Ammon's horn (tissue), 1 donor: Measurements from ENCODE around the gene NUDT3.
A peak's percentile ranks its signal among the peaks of the same experiment; 100 is the strongest.
"Not testable (repeated sequence)": the region's sequence is repeated elsewhere in the genome, so short reads cannot be mapped to it uniquely, and the experiment has no call there.

ENCODE experiments used
- DNase-seq: peaks from one replicate; pipeline ENCODE4 v3.0.0-alpha.2; 2016; ENCODE audit warnings: low spot score

NUDT3 gene

DNA sequence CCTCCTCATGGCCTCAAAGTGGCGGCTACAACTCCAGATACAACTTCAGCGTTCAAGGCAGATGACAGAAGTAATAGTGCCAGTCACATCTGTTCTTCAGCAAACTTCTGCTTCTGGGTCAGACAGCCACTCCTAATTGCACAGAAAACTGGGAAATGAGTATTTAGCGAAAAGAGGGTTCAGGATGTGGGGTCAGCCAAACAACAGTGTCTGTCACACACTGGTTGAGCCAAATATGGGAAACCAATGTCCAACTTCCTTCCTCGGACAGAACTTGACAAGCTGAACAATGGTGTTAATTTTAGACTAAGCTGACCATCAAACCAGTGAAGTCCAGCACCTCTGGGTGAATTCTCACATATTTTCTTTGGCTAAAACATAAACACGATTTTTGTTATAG, 22.1 kb downstream of the NUDT3 start:
- peak; percentile 80 for DNase-seq

DNA sequence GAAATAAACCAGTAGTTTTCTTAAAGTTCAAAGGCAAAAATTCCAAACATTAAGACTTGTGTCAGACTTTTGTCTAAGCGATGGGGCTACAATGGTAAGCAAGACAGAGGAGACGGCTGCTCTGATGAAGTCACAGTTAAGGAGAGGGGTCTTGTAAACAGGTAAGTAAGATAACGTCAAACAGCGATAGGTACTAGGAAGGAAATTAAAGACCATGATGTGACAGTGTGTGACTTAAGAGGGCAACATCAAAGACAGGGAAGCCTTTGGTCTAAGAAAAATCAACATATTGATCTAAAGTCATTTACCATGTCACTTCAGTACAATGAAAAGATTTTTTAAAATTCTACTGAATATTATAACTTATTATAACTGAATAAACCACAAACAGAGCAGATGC, 23.1 kb downstream of the NUDT3 start:
- no peak for DNase-seq

DNA sequence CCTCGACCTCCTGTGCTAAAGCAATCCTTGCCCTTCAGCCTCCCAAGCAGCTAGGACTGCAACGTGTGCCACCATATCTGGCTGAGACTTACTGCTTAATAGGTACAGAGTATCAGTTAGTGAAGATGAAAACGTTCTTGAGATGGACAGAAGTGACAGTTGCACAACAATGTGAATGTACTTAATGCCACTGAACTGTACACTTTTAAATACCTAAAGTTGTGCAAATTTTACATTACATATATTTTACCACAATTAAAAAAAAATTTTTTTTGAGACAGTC, 25.9 kb downstream of the NUDT3 start:
- no peak for DNase-seq

DNA sequence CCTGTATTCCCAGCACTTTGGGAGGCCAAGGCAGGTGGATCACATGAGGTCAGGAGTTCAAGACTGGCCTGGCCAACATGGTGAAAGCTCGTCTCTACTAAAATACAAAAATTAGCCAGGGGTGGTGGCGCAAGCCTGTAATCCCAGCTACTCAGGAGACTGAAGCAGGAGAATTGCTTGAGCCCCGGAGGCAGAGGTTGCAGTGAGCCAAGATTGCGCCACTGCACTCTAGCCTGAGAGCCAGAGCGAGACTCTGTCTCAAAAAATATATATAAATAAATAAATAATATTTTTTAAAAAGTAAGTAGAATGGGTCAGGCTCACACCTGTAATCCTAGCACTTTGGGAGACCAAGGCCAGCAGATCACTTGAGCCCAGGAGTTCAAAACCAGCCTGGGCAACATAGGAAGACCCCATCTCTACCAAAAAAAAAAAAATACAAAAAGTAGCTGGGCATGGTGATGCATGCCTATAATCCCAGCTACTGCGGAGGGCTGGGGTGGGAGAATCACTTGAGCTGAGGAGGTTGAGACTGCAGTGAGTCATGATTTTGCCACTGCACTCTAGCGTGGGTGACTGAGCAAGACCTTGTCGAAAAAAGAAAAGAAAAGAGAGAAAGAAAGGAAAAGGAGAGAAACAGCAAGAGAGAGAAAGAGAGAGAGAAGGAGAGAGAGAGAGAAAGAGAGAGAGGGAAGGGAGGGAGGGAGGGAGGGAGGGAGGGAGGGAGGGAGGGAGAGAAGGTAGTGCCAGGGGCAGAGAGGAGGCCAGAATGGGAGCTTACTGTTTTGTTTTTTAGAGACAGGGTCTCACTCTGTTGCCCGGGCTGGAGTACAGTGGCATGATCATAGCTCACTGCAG, 26.5 kb downstream of the NUDT3 start:
- DNase-seq = peak; percentile 43

DNA sequence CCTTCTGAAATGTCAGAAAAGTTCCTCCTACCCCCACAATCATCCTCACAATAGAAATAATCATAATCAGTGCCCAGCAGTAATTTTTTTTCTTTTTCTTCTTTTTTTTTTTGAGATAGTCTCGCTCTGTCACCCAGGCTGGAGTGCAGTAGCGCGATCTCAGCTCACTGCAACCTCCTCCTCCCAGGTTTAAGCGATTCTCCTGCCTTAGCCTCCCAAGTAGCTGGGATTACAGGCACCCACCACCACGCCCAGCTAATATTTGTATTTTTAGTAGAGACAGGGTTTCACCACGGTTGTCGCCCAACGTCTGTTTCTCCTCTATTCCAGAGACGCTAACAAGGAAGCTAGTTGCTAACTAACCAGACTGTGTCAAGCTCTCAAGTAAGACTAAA, 28.8 kb downstream of the NUDT3 start:
- not testable (repeated sequence) for DNase-seq

DNA sequence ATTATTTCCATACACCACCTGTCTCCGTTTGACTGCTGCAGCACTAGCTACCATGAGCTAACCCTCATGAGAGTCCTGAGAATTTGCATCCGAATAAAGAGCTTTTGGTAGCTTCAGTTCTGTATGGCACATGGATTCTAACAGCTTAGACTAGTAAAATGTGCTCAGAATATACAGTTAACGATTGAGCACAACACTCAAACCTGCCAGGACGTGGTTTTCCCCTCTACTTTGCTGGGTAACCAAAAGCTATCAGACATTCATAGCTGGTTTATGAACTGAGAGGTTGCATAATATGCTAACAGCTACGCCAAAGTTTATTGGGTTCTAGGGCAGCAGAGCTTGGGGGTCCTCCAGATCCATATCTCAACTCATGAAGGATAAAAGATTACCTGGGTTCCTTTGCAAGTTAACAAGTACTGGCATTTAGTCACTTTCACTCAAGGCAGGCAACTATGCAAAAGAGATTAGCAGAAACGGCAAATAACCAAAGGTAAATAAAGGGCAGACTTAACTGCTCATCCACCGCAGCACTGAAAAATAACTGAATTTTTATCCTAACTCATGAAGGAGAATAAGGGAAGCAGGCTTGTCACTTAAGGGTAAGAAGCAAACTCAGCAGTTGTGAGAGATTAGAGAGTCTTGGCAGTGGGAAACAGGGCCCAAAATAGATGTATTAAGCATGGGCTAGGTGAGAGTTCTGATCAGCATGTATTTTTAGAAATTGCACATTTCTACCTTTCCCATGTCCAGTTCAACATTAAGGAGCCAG, 29.4 kb downstream of the NUDT3 start:
- DNase-seq = peak; percentile 24

DNA sequence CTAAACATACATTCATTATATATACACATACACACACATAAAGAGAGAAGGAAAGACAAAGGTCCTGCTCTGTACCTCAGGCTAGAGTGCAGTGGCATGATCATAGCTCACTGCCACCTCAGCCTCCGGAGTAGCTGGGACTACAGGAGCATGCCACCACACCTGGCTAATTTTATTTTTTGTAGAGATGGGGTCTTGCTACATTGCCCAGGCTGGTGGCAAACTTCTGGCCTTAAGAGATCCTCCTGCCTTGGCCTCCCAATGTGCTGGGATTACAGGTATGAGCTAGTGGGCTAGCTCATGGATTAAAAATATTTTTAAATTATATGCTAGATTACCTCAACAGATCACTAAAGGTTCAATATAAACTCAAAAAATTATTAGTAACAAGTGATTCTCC, 30.3 kb downstream of the NUDT3 start:
- DNase-seq = no peak

DNA sequence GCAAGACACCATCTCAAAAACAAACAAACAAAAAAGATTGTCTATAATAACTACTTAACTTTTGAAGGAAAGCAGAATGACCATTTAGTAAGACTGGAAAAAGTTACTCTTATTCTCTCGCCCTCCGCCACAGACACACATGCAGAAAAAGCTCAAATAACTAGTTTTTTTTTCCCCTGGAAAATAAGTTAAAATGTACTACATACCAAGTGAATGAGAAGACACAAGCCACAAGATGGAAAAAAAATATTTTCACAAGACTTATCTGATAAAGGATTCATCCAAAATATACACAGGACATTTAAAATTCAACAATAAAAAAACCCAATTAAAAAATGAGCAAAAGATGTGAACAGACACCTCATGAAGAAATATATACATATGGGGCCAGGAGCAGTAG, 31.9 kb downstream of the NUDT3 start:
- no peak for DNase-seq

DNA sequence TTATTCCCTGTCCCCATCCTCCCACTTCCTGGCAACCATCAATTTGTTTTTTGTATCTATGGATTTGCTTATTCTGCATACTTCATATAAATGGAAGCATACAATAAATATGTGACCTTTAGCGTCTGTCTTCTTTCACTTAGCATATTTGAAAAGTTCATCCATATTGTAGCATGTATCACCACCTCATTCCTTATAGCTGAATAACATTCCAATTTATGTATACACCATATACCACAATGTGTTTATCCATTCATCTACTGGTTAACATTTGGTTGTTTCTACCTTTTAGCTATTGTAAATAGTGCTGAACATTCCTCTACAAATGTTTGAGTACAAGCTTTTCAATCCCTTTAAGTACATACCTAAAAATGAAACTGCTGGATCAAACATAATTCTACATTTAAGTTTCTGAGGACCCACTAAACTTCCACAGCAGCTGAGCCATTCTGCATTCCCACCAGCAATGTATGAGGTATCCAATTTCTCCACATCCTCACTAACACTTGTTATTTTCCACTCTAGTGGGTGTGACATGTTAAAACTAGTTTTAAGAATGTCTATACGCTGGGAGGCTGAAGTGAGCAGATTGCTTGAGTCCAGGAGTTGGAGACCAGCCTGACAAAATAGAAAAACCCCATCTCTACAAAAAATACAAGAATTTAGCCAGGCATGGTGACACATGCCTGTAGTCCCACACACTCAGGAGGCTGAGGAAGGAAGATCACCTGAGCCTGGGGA, 32.9 kb downstream of the NUDT3 start:
- DNase-seq = no peak

DNA sequence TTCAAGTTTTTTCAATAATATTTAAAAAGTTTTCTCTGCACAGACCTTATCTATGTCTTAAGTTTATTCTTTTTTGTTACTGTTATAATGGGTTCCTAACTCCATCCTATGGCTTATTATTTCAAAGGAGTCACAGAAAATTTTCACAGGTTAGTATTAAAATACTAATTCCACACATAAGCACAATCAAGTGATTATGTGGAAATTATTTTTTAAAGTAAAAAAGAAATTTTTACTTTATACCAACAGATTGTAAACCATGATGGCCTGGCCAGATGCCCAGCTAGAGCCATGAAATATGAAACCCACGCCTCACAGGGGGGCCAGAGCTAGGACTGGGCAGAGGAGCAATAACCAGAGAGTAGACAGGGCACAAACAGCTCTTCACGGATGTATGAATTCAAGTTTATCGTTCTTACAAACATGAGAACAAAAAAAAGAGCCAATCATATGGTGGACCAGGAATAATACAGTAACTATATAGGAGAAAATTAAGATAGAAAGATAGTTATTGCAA, 34.0 kb downstream of the NUDT3 start:
- DNase-seq = no peak

DNA sequence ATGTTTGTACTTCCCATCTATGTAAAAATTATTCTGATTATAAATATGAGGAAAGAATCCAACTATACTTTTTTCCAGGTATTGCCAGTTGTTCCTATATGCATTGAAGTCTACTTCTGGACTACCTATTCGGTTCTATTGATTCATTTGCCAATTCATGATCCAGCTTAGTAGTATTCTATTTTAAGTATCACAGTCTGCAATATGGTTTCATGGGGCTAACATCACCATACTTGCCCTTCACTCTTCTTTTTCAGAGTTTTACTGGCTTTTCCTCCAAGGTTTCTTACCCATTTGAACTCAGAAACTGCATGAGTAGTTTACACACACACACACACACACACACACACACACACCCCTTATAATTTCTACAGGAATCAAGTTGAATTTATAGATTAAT, 34.5 kb downstream of the NUDT3 start:
- DNase-seq = no peak

DNA sequence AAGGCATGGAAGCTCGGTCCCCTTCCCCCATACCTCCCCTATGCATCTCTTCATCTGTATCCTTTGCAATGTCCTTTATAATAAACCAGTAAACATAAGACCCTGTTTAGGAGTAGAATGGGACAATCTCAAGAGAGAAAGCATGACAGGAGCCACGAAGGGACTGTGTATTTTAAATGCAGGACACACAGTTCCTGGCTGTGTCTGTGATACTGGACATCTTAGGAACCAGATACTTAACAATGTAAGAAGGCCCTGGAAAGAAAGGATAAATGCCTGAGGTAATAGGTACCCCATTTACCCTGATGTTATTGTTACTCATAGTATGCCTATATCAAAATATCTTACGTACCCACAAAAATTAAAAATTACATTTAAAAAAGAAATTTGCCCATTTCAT, 36.6 kb downstream of the NUDT3 start:
- DNase-seq = no peak

DNA sequence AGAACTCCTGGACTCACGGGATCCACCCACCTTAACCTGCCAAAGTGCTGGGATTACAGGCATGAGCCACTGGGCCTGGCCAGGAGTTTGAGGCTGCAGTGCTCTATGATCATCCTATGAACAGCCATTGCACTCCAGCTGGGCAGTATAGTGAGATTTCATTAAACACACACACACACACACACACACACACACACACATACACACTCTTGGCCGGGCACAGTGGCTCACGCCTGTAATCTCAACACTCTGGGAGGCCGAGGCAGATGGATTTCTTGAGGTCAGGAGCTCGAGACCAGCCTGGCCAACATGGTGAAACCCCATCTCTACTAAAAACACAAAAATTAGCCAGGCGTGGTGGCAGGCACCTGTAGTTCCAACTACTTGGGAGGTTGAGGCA, 38.2 kb downstream of the NUDT3 start:
- not testable (repeated sequence) for DNase-seq

DNA sequence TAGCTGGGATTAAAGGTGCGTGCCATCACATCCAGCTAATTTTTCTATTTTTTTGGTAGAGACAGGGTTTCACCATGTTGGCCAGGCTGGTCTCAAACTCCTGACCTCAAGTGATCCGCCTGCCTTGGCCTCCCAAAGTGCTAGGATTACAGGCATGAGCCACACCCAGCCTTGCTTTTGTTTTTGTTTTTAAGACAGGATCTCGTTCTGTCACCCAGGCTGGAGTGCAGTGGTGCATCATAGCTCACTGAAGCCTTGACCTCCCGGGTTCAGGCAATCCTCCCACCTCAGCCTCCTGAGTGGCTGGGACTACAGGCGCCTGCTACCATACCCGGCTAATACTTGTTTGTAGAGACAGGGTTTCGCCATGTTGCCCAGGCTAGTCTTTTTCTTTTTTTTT, 38.9 kb downstream of the NUDT3 start:
- DNase-seq = not testable (repeated sequence)

DNA sequence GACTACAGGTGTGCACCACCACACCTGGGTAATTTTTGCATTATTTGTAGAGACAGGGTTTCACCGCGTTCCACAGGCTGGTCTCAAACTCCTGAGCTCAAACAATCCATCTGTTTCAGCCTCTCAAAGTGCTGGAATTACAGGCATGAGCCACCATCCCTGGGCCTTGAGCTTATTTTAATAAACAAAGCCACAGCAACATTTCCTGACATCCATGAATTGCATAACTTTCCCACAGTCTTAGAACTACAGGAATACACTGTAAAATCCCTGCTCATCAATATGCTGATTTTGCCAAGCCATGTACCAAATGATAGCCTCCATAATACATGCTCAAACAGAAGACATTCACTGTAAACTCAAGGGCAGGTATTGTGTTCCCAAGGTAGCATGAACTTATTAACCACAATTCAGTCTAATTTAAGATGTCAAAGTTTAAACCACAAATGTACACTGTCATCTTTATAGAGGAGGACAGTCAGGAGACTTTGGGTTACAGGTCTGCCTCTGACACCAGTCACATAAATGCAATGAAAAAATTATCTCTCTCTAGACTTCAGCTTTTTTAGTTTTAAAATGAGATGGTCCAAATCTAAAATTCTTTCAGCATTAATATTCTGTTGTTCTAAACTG, 40.0 kb downstream of the NUDT3 start:
- DNase-seq = no peak

DNA sequence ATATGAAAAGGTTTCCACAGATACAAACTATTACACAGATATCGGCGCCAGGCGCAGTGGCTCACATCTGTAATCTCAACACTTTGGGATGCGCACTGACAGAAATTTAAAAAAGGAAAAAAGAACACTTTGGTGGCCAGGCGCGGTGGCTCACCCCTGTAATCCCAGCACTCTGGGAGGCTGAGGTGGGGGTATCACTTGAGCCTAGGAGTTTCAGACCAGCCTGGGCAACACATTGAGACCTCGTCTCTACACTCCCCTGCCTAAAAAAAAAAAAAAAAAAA, 41.6 kb downstream of the NUDT3 start:
- no peak for DNase-seq

DNA sequence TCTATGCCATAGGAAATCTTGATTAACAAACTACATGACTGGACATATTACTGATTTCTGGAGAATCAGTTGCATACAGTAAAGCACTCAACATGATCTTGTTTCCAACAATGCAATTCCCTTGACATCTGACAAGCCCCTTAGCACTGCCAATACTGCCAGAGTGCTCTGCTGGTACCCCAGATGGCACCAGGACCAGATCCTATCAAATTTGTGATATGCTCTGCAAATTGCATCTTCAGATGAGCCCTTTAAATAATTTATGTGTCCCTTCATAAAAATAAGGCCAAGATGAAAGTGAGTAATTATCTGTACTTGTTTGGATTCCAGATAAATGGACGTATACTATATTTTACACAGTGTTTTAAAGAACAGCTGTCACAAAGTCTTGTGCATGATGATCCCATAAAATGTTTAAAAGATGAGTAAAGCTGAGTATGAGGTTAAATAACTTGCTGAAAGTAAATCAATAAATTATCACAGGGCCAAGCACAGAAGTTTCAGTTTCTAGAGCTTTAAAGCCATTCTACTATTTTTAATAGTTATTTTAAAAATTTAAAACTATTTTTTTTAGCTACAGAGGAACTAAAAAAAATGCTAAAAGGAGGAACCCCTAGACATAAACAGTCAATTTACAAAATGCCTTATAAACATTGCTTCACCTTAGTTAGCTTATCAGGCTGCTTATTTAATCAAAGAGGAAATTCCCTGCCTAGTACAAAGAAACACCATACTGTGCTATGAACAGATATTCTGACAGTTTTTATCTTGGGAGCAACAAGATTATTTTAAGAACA, 42.1 kb downstream of the NUDT3 start:
- no peak for DNase-seq

DNA sequence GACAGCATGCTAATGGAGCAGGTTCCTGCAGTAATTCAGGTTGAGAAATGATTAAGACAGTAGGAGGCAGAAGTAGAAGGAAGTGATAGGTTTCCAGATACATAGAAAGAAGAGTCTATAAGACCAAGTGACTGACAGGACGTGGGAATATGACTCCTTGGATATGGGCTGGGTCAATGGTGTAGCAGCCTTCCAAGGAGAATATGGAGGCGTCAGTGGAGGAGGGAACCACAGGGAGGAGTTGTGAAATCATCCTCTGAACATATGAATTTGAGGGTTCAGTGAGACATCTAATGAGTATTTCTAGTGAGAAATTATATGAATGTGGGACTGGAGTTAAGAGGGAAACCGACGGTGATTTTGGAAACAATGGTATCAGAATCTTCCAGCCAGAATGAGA, 43.3 kb downstream of the NUDT3 start:
- no peak for DNase-seq

DNA sequence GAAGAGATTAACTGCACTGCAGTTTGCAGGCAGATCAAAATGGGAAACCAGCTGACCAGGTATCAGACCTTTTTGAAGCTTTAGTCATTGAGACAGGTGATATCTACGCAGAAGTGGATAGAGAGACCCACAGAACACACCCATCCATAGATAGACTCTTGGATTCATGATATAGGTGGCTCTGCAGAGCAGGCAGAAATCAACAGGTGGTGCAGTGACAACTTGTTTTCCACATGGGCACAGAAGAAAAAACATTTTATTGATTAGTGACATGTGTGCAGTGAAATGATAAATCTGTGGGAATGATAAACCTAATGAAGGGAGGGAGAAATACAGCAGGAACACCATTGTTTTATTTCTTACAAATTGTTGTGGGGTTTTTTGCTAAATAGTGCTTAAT, 45.2 kb downstream of the NUDT3 start:
- no peak for DNase-seq

DNA sequence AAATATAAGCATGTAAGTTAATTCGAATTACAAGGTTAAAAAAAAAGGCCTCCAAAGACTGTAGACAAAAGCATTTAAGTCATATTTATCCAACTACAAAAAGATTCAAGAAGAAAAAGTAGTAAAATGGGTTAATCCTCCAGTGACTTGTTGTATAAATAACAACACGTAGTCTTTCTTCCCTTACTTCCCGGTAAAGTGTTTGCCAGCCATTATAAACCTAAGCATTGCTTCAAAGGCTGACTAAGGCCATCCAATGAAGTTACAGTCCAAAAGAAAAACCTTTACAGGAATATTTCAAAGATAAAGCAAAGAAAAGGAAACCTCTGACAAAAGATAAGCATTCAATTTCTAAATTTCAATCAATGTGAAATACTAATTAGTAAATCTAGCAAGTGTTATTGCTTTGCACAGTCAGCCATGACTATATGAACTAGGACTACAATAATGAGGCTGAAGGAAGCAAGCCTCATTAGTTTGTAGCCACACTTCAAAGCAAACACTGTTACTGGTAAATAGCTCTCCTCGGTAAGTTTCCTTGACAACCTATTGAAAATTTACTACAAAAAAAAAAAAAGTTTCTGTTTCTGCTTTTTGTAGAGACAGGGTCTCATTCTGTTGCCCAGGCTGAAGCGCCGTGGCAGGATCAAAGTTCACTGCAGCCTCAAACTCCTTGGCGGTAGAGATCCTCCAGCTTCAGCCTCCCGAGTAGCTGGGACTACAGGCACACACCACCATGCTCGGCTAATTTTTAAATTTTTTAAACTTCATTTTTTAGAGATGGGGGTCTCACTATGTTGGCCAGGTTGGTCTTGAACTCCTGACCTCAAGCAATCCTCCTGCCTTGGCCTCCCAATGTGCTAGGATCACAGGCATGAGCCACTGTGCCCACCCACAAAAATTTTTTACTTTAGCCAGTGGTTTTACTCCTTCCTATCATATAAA, 46.0 kb downstream of the NUDT3 start:
- DNase-seq = no peak

DNA sequence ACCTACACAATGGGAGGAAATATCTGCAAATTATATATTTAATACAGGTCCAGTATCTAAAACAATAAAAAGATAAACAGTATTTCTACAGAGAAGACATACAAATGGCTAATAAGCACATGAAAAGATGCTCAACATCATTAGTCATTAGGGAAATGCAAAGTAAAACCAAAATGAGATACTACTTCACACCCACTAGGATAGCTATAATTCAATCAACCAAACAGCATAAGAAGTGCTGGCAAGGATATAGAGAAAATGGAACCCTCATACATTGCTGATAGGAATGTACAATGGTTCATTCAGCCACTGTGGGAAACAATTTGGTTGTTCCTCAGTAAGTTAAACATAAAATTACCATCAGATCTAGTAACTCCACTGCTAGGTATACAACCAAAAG, 48.7 kb downstream of the NUDT3 start:
- DNase-seq = no peak
